Mesodermal cell (in vitro differentiated cells): ENCODE measurements around the gene SAP30BP.

Experiments
- H3K27ac ChIP-seq: 2 replicates; pipeline ENCODE4 v1.7.0; 2013; ENCODE audit warnings: mild to moderate bottlenecking, low read depth, low read length, moderate library complexity; ENCODE audit not compliant: severe bottlenecking
- H3K36me3 ChIP-seq: 2 replicates; pipeline ENCODE4 v1.7.1; 2013; ENCODE audit warnings: mild to moderate bottlenecking, low read length, moderate library complexity; ENCODE audit not compliant: control insufficient read depth, insufficient read depth
- H3K4me1 ChIP-seq: one replicate; pipeline ENCODE4 v1.7.1; 2013; ENCODE audit warnings: mild to moderate bottlenecking, low read length; ENCODE audit not compliant: insufficient read depth, control insufficient read depth, poor library complexity, severe bottlenecking
- H3K4me3 ChIP-seq: 2 replicates; pipeline ENCODE4 v1.7.0; 2013; ENCODE audit warnings: low read length, control low read depth, mild to moderate bottlenecking; ENCODE audit not compliant: insufficient read depth, poor library complexity, severe bottlenecking; ENCODE audit errors: extremely low read depth
- H3K9me3 ChIP-seq: 2 replicates; pipeline ENCODE4 v1.7.1; 2013; ENCODE audit warnings: mild to moderate bottlenecking, low read length, moderate library complexity; ENCODE audit not compliant: control insufficient read depth
- WGBS, 2 experiments: methylation state at CpG; one replicate each; pipeline ENCODE4 v1.1.5; 2013; ENCODE audit warnings: missing lambda C conversion rate in 2 of 2; ENCODE audit not compliant: insufficient coverage in 2 of 2; 5-methylcytosine and 5-hydroxymethylcytosine counted together

SAP30BP gene

GRCh38 chr17:75685499-75685898 is 18.4 kb downstream of the SAP30BP start:
- 100% methylated on average over 1 of the region's 3 CpGs; no CpG with 5 or more reads in 1 of the 2 experiments for WGBS, 2 experiments
- Histone ChIP-seq H3K4me3 (no peak overlapping the region), H3K36me3 (peaks cover 77% of the 10 kb centered on the region), H3K9me3 (no peaks in the 10 kb centered on the region), H3K27ac (no peak overlapping the region), H3K4me1 (peaks cover 45% of the 10 kb centered on the region)

- Histone ChIP-seq H3K27ac (peak overlapping the region; percentile 34), H3K4me1 (peaks cover 61% of the 10 kb centered on the region)
Measured at GRCh38 chr17:75688209-75688825, 21.2 kb downstream of the SAP30BP start.

GRCh38 chr17:75689441-75689873 is 22.3 kb downstream of the SAP30BP start:
- Histone ChIP-seq H3K36me3 (peaks cover 80% of the 10 kb centered on the region), H3K9me3 (no peaks in the 10 kb centered on the region), H3K4me3 (no peak overlapping the region), H3K27ac (no peak overlapping the region), H3K4me1 (peaks cover 60% of the 10 kb centered on the region)
- 97 to 100% methylated on average over 5 to 6 of the region's 6 CpGs for WGBS, 2 experiments

More at GRCh38 chr17:75688209-75688825, 21.2 kb downstream of the SAP30BP start:
- no peak overlapping the region for H3K4me3 ChIP-seq
- H3K36me3 ChIP-seq = peaks cover 82% of the 10 kb centered on the region
- H3K9me3 ChIP-seq = no peaks in the 10 kb centered on the region
- WGBS, 2 experiments = 96 to 97% methylated on average over 9 to 11 of the region's 11 CpGs

- 94 to 100% methylated on average over 3 of the region's 5 CpGs for WGBS, 2 experiments
- Histone ChIP-seq H3K4me3 (no peak overlapping the region), H3K36me3 (peaks cover 83% of the 10 kb centered on the region), H3K27ac (peak overlapping the region; percentile 32), H3K9me3 (no peaks in the 10 kb centered on the region), H3K4me1 (peaks cover 64% of the 10 kb centered on the region)
Measured at GRCh38 chr17:75691371-75691791, 24.2 kb downstream of the SAP30BP start.

- WGBS, 2 experiments = 93 to 94% methylated on average over 13 of the region's 14 CpGs
- H3K4me3 ChIP-seq = no peak overlapping the region
- H3K36me3 ChIP-seq = peaks cover 90% of the 10 kb centered on the region
- no peaks in the 10 kb centered on the region for H3K9me3 ChIP-seq
- no peak overlapping the region for H3K27ac ChIP-seq
- H3K4me1 ChIP-seq = peaks cover 66% of the 10 kb centered on the region
Measured at GRCh38 chr17:75691801-75692626, 24.9 kb downstream of the SAP30BP start.

- WGBS, 2 experiments = 86 to 91% methylated on average over 12 to 13 of the region's 13 CpGs
- H3K9me3 ChIP-seq = no peaks in the 10 kb centered on the region
- H3K36me3 ChIP-seq = peaks cover 91% of the 10 kb centered on the region
- H3K4me1 ChIP-seq = peaks cover 72% of the 10 kb centered on the region
- no peak overlapping the region for H3K4me3 ChIP-seq
- no peak overlapping the region for H3K27ac ChIP-seq
Measured at GRCh38 chr17:75692976-75693375, 25.8 kb downstream of the SAP30BP start.

- Histone ChIP-seq H3K27ac (peak overlapping the region; percentile 60), H3K4me3 (no peak overlapping the region), H3K9me3 (no peaks in the 10 kb centered on the region), H3K4me1 (peaks cover 68% of the 10 kb centered on the region), H3K36me3 (peaks cover 91% of the 10 kb centered on the region)
- 40 to 48% methylated on average over 13 to 16 of the region's 19 CpGs for WGBS, 2 experiments
Measured at GRCh38 chr17:75693500-75694481, 26.7 kb downstream of the SAP30BP start.

GRCh38 chr17:75694536-75694935 is 27.4 kb downstream of the SAP30BP start:
- WGBS, 2 experiments = 83 to 87% methylated on average over 12 to 14 of the region's 14 CpGs
- Histone ChIP-seq H3K4me1 (peaks cover 71% of the 10 kb centered on the region), H3K9me3 (no peaks in the 10 kb centered on the region), H3K27ac (no peak overlapping the region), H3K4me3 (no peak overlapping the region), H3K36me3 (peaks cover 94% of the 10 kb centered on the region)

- Histone ChIP-seq H3K9me3 (no peaks in the 10 kb centered on the region), H3K4me3 (no peak overlapping the region), H3K36me3 (peaks cover 95% of the 10 kb centered on the region), H3K27ac (peak overlapping the region; percentile 57), H3K4me1 (peaks cover 74% of the 10 kb centered on the region)
- 94 to 98% methylated on average over 5 to 7 of the region's 7 CpGs for WGBS, 2 experiments
Measured at GRCh38 chr17:75695141-75695829, 28.1 kb downstream of the SAP30BP start.

- Histone ChIP-seq H3K27ac (no peak overlapping the region), H3K4me3 (no peak overlapping the region), H3K4me1 (peaks cover 72% of the 10 kb centered on the region), H3K36me3 (peaks cover 95% of the 10 kb centered on the region), H3K9me3 (no peaks in the 10 kb centered on the region)
- 95 to 97% methylated on average over 8 to 11 of the region's 12 CpGs for WGBS, 2 experiments
Measured at GRCh38 chr17:75695830-75696271, 28.7 kb downstream of the SAP30BP start.
